ENCODE results near the gene SLC6A7. TPM values are rescaled to one million over a fixed set of nuclear protein-coding genes. Genes with fewer than 3 reads are reported as not detected.

The SLC6A7 gene
- total RNA-seq, 2 donors from 2014 or later = 0.14 to 0.19 TPM

- DNase-seq (ENCODE audit: low spot score) = no peak
- intact Hi-C loops (cut with DNase I) = no loop called here
These were observed 19.3 kb downstream of the SLC6A7 start for GRCh38 chr5:150209099-150209635.

GRCh38 chr5:150210644-150211043 is 20.8 kb downstream of the SLC6A7 start:
- intact Hi-C loops (cut with DNase I) = no loop called here
- DNase-seq (ENCODE audit: low spot score) = no peak

- DNase-seq (ENCODE audit: low spot score) = no peak
- intact Hi-C loops (cut with DNase I) = no loop called here
These were observed 21.5 kb downstream of the SLC6A7 start for GRCh38 chr5:150211156-150212030.

- no peak for DNase-seq (ENCODE audit: low spot score)
- intact Hi-C loops (cut with DNase I) = no loop called here
These were observed 23.7 kb downstream of the SLC6A7 start for GRCh38 chr5:150213530-150213929.

DNA sequence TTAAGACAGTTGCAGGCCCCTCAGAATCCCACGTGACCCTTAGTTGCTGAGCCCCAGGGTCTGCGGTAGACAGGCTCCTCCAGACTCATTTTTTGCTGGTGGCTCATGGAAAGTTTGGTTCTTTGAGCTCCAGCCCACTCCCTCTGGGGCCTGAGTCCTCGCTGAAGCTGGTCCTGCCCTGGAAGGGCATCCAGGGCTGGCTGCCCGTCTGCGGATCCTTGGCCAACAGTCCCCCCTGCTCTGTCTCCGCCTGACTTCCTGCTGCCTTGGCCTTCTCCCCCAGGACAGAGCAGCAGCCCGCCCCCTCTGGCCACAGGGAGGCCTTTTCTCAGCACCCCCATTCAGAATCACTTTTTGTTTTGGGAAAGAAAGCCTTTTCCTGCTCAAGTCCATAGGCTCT is 24.4 kb downstream of the SLC6A7 start:
- intact Hi-C loops (cut with DNase I) = no loop called here
- DNase-seq (ENCODE audit: low spot score) = peak; percentile 91

DNA sequence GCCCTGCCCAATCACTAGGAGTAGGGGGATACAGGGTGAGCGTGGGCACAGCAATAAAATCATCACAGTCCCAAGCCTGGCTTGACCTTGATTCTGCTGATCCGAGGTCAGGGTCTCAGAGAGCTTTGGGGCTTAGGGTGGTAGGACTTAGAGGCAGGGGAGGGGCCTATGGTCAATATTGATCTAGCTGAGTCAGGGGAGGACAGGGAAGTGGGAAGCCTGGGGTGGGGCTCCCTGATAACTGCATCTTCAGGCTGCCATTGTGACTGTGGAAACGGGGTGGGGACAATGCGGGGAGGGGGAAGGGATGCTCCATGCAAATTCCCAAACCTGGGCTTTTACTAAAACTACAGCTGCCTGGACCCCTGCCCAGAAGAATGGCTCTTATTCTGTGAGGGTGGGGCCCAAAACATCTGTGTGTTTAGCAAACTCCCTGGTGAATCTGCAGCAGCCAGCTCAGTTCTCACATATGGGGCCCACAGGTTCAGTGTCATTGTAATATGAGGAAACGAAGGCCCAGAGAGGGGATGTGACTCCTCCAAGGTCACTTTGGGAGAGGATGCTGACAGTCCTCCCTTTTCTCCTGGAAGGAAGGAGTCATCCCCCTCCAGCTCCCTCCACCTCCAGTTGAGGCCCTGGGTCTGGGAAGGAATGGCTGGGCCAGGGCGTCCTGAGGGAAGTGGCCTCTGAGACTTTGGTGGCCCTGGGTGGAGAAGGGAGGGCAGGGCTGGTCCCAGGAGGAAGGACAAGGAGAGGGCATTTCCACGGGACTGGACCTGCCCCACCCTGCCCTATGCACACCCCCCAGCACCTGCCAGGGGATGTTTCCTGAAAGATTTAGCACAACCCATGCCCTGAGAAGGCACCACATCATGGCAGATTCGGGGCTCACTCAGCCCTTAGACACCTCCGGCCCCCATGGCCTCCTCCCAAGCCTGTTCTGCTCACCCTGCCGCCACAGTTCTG is 26.4 kb downstream of the SLC6A7 start:
- DNase-seq (ENCODE audit: low spot score) = no peak
- intact Hi-C loops (cut with DNase I) = loop anchor here (2.0 to 5.0 kb wide), 3 partner anchors 53 to 89 kb away; no protein-coding TSS in a partner anchor

DNA sequence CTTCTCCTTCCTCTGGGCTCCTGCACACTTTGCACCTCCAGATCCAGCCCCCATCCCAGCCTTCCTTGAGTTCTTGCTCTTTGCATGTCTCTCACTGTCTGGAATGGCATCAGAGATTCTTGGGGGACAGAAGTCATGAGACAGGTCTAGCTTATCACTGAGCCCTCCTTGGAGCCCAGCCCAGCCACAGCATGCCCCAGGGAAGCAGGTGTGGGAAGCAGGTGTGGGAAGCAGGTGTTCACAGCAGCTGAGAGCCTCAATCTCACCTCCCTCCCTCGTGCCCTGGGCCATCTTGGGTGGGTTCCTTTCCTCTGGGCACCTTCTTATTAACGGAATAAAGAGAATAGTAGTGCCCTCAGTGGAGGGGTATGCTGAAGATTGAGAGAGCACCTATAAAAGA is 27.2 kb downstream of the SLC6A7 start:
- intact Hi-C loops (cut with DNase I) = loop anchor here (2.0 to 5.0 kb wide), 3 partner anchors 54 to 90 kb away; no protein-coding TSS in a partner anchor
- no peak for DNase-seq (ENCODE audit: low spot score)

GRCh38 chr5:150217873-150218692 is 28.2 kb downstream of the SLC6A7 start:
- DNase-seq (ENCODE audit: low spot score) = peak; percentile 94
- intact Hi-C loops (cut with DNase I) = loop anchor here (2.0 to 5.0 kb wide), 3 partner anchors 55 to 91 kb away; no protein-coding TSS in a partner anchor

GRCh38 chr5:150218693-150219035 is 28.8 kb downstream of the SLC6A7 start:
- DNase-seq (ENCODE audit: low spot score) = no peak

DNA sequence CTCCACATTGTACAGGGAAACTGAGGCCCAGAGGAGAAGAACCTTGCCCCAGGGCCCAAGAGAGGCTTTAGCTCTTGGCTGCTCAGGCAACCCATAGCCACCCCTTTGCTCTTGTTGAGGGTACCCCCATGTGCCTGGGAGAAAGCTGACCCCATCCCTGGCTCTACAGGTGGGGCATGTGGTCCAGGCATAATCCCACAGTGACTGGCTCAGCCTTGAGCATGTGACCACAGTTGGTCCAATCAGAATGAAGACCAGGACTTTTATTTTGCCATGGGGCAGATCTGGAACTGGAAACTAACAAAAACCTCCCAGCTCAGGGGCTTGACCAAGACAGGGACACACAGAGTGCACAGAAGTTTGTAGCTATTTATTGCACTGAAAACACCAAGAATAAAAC is 29.3 kb downstream of the SLC6A7 start:
- intact Hi-C loops (cut with DNase I) = loop anchor here (5.0 kb wide), 2 partner anchors 57 to 92 kb away; no protein-coding TSS in a partner anchor
- no peak for DNase-seq (ENCODE audit: low spot score)

More at GRCh38 chr5:150218693-150219035, 28.8 kb downstream of the SLC6A7 start:
- intact Hi-C loops (cut with DNase I) = loop anchor here (5.0 kb wide), 2 partner anchors 56 to 91 kb away; no protein-coding TSS in a partner anchor

- intact Hi-C loops (cut with DNase I) = loop anchor here (5.0 kb wide), 2 partner anchors 58 to 93 kb away; no protein-coding TSS in a partner anchor
These were observed 30.0 kb downstream of the SLC6A7 start for GRCh38 chr5:150219861-150220260.

DNA sequence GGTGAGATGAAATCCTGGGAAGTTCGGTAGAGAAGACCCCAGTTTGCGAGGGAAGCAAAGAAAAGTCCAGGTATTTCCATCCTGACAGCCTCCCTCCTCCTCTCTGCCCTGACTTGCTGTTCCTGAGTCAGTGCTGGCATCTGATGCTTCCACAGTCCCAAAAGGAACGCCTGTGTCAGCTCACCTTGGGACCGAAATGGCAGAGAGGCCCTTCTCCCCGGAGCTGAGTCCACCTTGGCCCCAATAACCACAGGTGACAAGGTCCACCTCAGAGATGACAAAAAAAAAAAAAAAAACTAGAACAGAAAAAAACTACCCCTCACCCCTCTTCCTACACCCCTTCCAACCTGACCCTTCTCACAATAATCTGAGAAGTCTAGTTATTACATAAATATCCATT is 31.6 kb downstream of the SLC6A7 start:
- DNase-seq (ENCODE audit: low spot score) = no peak
- intact Hi-C loops (cut with DNase I) = no loop called here

More at GRCh38 chr5:150219861-150220260, 30.0 kb downstream of the SLC6A7 start:
- no peak for DNase-seq (ENCODE audit: low spot score)

DNA sequence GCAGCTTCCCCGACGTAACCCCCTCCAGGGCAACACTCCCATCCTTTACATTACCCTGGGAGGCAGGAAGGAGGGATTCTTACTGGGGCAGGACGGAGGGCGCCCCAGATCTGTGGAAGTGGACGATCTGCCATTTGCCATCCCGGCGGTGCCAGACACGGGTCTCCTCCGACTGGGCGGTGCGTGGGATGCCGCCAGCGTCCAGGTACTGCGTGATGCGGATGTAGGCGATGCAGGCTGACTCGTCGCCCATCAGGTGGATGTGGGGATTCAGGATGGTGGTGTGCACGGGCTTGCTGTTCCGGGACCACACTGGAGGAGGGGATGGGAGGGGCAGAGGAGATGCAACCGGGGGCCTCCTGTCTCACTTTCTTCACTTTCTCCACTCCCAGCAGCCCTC is 33.0 kb downstream of the SLC6A7 start:
- intact Hi-C loops (cut with DNase I) = no loop called here

GRCh38 chr5:150223474-150223873 is 33.6 kb downstream of the SLC6A7 start:
- intact Hi-C loops (cut with DNase I) = no loop called here
- no peak for DNase-seq (ENCODE audit: low spot score)

More for the DNA sequence above, 33.0 kb downstream of the SLC6A7 start:
- no peak for DNase-seq (ENCODE audit: low spot score)

DNA sequence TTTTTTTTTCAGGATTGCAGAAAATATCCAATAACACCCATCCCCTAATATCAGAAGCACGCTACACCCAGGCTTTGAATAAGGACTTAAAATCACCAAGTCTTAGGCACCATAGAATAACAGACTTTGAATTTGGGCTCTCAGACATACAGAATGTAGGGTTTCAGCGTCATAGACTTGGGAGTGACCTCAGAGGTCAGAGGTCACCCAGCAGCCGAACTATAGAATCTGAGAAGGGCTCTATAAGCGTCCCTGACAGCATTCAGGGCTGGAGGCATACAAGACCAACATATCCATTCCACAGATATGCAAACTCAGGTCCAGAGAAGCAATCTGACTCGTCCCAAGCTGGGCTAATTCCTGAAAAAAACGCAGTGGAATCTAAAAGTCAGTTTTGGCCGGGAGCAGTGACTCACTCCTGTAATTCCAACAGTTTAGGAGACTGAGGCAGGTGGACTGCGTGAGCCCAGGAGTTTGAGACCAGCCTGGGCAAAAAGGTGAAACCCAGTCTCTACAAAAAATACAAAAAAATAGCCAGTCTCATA is 34.7 kb downstream of the SLC6A7 start:
- intact Hi-C loops (cut with DNase I) = no loop called here

DNA sequence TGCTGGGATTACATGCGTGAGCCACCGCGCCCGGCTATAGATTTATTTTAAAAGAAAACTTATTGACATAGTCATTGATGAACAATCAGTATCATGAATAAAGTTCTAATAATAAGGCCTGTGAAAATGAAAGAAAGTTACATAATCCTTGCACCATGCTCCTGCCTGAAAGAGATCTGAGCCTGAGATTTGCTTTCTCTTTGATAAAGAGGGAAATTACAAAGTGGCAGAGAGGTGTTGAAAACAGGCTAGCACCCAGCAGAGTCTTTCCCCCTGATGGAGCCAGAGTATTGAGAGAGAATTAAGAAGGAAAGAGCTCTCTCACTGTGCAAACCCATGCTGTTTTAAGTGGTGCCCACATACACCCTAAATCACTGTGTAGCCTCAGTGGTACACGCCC is 37.2 kb downstream of the SLC6A7 start:
- DNase-seq (ENCODE audit: low spot score) = no peak
- intact Hi-C loops (cut with DNase I) = no loop called here

More for the DNA sequence above, 34.7 kb downstream of the SLC6A7 start:
- DNase-seq (ENCODE audit: low spot score) = no peak

GRCh38 chr5:150227606-150228273 is 37.9 kb downstream of the SLC6A7 start:
- intact Hi-C loops (cut with DNase I) = no loop called here
- no peak for DNase-seq (ENCODE audit: low spot score)

- no peak for DNase-seq (ENCODE audit: low spot score)
- intact Hi-C loops (cut with DNase I) = no loop called here
These were observed 39.7 kb downstream of the SLC6A7 start for GRCh38 chr5:150229571-150229970.
